HEK293 (cell line): Measurements from ENCODE around the gene SERPING1.
A peak's percentile ranks its signal among the peaks of the same experiment; 100 is the strongest.

Experiments
- CTCF ChIA-PET: fragments of 350-600 bp; formaldehyde crosslinking; extraction: SDS; loops from one replicate; lab custom pipeline; 2021; ENCODE audit warnings: antibody characterized with exemption; lab: Yijun Ruan, JAX
- POLR2A ChIA-PET: fragments of 300-600 bp; formaldehyde crosslinking; extraction: SDS; loops from one replicate; lab custom pipeline; 2020; ENCODE audit warnings: antibody characterized with exemption, inconsistent platforms; lab: Yijun Ruan, JAX
- H3K27ac ChIP-seq: fragments of 200-500 bp; sonication (Bioruptor generic); 2 replicates; pipeline ENCODE4 v1.5.1; 2014; ENCODE audit warnings: low read depth, low read length, control low read depth, inconsistent platforms; ENCODE audit errors: extremely low read depth
- H3K36me3 ChIP-seq, 2 experiments: fragments of 200-500 bp in 1 of 2; sonication (Bioruptor generic) in 1 of 2; 1 replicate in 1 of 2; 2 replicates in 1 of 2; pipeline ENCODE4 v1.5.1; 2014 to 2017; ENCODE audit warnings: inconsistent platforms in 2 of 2, low read length in 2 of 2; ENCODE audit not compliant: control insufficient read depth in 2 of 2, insufficient read depth in 1 of 2
- H3K4me1 ChIP-seq: fragments of 200-500 bp; sonication (Bioruptor generic); 2 replicates; pipeline ENCODE4 v1.5.1; 2014; ENCODE audit warnings: mild to moderate bottlenecking, low read length, inconsistent platforms; ENCODE audit not compliant: control insufficient read depth, insufficient read depth
- H3K4me3 ChIP-seq: 2 replicates; pipeline ENCODE4 v1.5.1; 2011; ENCODE audit warnings: low read depth, mild to moderate bottlenecking, control low read depth, low read length, moderate library complexity
- H3K9me3 ChIP-seq: fragments of 200-500 bp; sonication (Bioruptor generic); 2 replicates; pipeline ENCODE4 v1.5.1; 2014; ENCODE audit warnings: low read depth, low read length, inconsistent platforms; ENCODE audit not compliant: control insufficient read depth, insufficient read depth
- CTCF ChIP-seq: fragments of 450-650 bp; formaldehyde crosslinking; IDR thresholded peaks from 2 replicates; pipeline ENCODE4 v1.5.1; 2016; ENCODE audit warnings: missing biosample characterization, missing genetic modification characterization
- GLIS2 ChIP-seq: fragments of 450-650 bp; formaldehyde crosslinking; IDR thresholded peaks from 2 replicates; pipeline ENCODE4 v1.5.1; 2016; ENCODE audit warnings: missing biosample characterization, missing genetic modification characterization
- MEIS1 ChIP-seq: sonication (generic); formaldehyde crosslinking; IDR thresholded peaks from 2 replicates; pipeline ENCODE4 v1.8.1; 2022; ENCODE audit warnings: missing genetic modification reagents, mild to moderate bottlenecking, borderline replicate concordance
- ZNF133 ChIP-seq: fragments of 450-650 bp; formaldehyde crosslinking; IDR thresholded peaks from 2 replicates; pipeline ENCODE4 v1.5.1; 2016; ENCODE audit warnings: missing biosample characterization, missing genetic modification characterization
- ZNF169 ChIP-seq: fragments of 450-650 bp; formaldehyde crosslinking; IDR thresholded peaks from 2 replicates; pipeline ENCODE4 v1.5.1; 2016; ENCODE audit warnings: missing biosample characterization, missing genetic modification characterization
- ZNF223 ChIP-seq: fragments of 450-650 bp; formaldehyde crosslinking; IDR thresholded peaks from 2 replicates; pipeline ENCODE4 v1.5.1; 2016; ENCODE audit warnings: missing biosample characterization, missing genetic modification characterization
- ZNF488 ChIP-seq: fragments of 450-650 bp; formaldehyde crosslinking; IDR thresholded peaks from 2 replicates; pipeline ENCODE4 v1.5.1; 2016; ENCODE audit warnings: missing biosample characterization, missing genetic modification characterization
- TF ChIP-seq, protein P1 (sequence below): fragments of 450-650 bp; formaldehyde crosslinking; IDR thresholded peaks from 2 replicates; pipeline ENCODE4 v1.5.1; 2016; ENCODE audit warnings: missing biosample characterization, missing genetic modification characterization, borderline replicate concordance
- TF ChIP-seq, protein P2 (sequence below): fragments of 450-650 bp; formaldehyde crosslinking; IDR thresholded peaks from 2 replicates; pipeline ENCODE4 v1.5.1; 2016; ENCODE audit warnings: missing biosample characterization, missing genetic modification characterization
- TF ChIP-seq, protein P3 (sequence below): fragments of 450-650 bp; formaldehyde crosslinking; IDR thresholded peaks from 2 replicates; pipeline ENCODE4 v1.5.1; 2016; ENCODE audit warnings: missing biosample characterization, missing genetic modification characterization
- TF ChIP-seq, protein P4 (sequence below): fragments of 450-650 bp; formaldehyde crosslinking; IDR thresholded peaks from 2 replicates; pipeline ENCODE4 v1.5.1; 2016; ENCODE audit warnings: missing biosample characterization, missing genetic modification characterization, low read depth
- TF ChIP-seq, protein P5 (sequence below): fragments of 450-650 bp; formaldehyde crosslinking; IDR thresholded peaks from 2 replicates; pipeline ENCODE4 v1.5.1; 2016; ENCODE audit warnings: missing biosample characterization, missing genetic modification characterization

SERPING1 gene

GRCh38 chr11:57597461-57597915 is at the start of gene SERPING1:
TSS of gene SERPING1 (plus strand) at chr11:57597685. CDS start at chr11:57598271, 586 bp downstream.
- Histone ChIP-seq H3K36me3 (no peaks in the 10 kb centered on the region), H3K4me1 (no peaks in the 10 kb centered on the region), H3K27ac (no peak within 1 kb of the TSS), H3K4me3 (peak within 1 kb of the TSS; percentile 26), H3K9me3 (no peaks in the 10 kb centered on the region)
- CTCF ChIA-PET = interaction anchor here (1.2 kb wide), 1 partner anchor 47 kb away, joined by 3 read pairs; no protein-coding TSS in a partner anchor
- POLR2A ChIA-PET = interaction anchor here (1.2 to 1.3 kb wide), 2 partner anchors 43 to 80 kb away, joined by 3 read pairs; no protein-coding TSS in a partner anchor
- TF ChIP-seq GLIS2 (tag by site-specific recombination) (no peak), ZNF488 (tag by site-specific recombination) (no peak), ZNF223 (tag by site-specific recombination) (no peak), ZNF169 (tag by site-specific recombination) (no peak), ZNF133 (tag by site-specific recombination) (no peak), CTCF (tag by site-specific recombination) (no peak), MEIS1 (CRISPR knock-in tag) (no peak)
- TF ChIP-seq, protein P1, sequence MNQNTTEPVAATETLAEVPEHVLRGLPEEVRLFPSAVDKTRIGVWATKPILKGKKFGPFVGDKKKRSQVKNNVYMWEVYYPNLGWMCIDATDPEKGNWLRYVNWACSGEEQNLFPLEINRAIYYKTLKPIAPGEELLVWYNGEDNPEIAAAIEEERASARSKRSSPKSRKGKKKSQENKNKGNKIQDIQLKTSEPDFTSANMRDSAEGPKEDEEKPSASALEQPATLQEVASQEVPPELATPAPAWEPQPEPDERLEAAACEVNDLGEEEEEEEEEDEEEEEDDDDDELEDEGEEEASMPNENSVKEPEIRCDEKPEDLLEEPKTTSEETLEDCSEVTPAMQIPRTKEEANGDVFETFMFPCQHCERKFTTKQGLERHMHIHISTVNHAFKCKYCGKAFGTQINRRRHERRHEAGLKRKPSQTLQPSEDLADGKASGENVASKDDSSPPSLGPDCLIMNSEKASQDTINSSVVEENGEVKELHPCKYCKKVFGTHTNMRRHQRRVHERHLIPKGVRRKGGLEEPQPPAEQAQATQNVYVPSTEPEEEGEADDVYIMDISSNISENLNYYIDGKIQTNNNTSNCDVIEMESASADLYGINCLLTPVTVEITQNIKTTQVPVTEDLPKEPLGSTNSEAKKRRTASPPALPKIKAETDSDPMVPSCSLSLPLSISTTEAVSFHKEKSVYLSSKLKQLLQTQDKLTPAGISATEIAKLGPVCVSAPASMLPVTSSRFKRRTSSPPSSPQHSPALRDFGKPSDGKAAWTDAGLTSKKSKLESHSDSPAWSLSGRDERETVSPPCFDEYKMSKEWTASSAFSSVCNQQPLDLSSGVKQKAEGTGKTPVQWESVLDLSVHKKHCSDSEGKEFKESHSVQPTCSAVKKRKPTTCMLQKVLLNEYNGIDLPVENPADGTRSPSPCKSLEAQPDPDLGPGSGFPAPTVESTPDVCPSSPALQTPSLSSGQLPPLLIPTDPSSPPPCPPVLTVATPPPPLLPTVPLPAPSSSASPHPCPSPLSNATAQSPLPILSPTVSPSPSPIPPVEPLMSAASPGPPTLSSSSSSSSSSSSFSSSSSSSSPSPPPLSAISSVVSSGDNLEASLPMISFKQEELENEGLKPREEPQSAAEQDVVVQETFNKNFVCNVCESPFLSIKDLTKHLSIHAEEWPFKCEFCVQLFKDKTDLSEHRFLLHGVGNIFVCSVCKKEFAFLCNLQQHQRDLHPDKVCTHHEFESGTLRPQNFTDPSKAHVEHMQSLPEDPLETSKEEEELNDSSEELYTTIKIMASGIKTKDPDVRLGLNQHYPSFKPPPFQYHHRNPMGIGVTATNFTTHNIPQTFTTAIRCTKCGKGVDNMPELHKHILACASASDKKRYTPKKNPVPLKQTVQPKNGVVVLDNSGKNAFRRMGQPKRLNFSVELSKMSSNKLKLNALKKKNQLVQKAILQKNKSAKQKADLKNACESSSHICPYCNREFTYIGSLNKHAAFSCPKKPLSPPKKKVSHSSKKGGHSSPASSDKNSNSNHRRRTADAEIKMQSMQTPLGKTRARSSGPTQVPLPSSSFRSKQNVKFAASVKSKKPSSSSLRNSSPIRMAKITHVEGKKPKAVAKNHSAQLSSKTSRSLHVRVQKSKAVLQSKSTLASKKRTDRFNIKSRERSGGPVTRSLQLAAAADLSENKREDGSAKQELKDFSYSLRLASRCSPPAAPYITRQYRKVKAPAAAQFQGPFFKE = no peak
- TF ChIP-seq, protein P2, sequence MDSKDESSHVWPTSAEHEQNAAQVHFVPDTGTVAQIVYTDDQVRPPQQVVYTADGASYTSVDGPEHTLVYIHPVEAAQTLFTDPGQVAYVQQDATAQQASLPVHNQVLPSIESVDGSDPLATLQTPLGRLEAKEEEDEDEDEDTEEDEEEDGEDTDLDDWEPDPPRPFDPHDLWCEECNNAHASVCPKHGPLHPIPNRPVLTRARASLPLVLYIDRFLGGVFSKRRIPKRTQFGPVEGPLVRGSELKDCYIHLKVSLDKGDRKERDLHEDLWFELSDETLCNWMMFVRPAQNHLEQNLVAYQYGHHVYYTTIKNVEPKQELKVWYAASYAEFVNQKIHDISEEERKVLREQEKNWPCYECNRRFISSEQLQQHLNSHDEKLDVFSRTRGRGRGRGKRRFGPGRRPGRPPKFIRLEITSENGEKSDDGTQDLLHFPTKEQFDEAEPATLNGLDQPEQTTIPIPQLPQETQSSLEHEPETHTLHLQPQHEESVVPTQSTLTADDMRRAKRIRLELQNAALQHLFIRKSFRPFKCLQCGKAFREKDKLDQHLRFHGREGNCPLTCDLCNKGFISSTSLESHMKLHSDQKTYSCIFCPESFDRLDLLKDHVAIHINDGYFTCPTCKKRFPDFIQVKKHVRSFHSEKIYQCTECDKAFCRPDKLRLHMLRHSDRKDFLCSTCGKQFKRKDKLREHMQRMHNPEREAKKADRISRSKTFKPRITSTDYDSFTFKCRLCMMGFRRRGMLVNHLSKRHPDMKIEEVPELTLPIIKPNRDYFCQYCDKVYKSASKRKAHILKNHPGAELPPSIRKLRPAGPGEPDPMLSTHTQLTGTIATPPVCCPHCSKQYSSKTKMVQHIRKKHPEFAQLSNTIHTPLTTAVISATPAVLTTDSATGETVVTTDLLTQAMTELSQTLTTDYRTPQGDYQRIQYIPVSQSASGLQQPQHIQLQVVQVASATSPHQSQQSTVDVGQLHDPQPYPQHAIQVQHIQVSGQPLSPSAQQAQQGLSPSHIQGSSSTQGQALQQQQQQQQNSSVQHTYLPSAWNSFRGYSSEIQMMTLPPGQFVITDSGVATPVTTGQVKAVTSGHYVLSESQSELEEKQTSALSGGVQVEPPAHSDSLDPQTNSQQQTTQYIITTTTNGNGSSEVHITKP (tag by site-specific recombination) = no peak
- TF ChIP-seq, protein P3, sequence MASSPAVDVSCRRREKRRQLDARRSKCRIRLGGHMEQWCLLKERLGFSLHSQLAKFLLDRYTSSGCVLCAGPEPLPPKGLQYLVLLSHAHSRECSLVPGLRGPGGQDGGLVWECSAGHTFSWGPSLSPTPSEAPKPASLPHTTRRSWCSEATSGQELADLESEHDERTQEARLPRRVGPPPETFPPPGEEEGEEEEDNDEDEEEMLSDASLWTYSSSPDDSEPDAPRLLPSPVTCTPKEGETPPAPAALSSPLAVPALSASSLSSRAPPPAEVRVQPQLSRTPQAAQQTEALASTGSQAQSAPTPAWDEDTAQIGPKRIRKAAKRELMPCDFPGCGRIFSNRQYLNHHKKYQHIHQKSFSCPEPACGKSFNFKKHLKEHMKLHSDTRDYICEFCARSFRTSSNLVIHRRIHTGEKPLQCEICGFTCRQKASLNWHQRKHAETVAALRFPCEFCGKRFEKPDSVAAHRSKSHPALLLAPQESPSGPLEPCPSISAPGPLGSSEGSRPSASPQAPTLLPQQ (tag by site-specific recombination) = no peak
- TF ChIP-seq, protein P4, sequence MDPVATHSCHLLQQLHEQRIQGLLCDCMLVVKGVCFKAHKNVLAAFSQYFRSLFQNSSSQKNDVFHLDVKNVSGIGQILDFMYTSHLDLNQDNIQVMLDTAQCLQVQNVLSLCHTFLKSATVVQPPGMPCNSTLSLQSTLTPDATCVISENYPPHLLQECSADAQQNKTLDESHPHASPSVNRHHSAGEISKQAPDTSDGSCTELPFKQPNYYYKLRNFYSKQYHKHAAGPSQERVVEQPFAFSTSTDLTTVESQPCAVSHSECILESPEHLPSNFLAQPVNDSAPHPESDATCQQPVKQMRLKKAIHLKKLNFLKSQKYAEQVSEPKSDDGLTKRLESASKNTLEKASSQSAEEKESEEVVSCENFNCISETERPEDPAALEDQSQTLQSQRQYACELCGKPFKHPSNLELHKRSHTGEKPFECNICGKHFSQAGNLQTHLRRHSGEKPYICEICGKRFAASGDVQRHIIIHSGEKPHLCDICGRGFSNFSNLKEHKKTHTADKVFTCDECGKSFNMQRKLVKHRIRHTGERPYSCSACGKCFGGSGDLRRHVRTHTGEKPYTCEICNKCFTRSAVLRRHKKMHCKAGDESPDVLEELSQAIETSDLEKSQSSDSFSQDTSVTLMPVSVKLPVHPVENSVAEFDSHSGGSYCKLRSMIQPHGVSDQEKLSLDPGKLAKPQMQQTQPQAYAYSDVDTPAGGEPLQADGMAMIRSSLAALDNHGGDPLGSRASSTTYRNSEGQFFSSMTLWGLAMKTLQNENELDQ (tag by site-specific recombination) = no peak
- TF ChIP-seq, protein P5, sequence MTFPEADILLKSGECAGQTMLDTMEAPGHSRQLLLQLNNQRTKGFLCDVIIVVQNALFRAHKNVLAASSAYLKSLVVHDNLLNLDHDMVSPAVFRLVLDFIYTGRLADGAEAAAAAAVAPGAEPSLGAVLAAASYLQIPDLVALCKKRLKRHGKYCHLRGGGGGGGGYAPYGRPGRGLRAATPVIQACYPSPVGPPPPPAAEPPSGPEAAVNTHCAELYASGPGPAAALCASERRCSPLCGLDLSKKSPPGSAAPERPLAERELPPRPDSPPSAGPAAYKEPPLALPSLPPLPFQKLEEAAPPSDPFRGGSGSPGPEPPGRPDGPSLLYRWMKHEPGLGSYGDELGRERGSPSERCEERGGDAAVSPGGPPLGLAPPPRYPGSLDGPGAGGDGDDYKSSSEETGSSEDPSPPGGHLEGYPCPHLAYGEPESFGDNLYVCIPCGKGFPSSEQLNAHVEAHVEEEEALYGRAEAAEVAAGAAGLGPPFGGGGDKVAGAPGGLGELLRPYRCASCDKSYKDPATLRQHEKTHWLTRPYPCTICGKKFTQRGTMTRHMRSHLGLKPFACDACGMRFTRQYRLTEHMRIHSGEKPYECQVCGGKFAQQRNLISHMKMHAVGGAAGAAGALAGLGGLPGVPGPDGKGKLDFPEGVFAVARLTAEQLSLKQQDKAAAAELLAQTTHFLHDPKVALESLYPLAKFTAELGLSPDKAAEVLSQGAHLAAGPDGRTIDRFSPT (tag by site-specific recombination) = no peak
